ENCODE results near the gene ATP2B3.

The ATP2B3 gene

DNA sequence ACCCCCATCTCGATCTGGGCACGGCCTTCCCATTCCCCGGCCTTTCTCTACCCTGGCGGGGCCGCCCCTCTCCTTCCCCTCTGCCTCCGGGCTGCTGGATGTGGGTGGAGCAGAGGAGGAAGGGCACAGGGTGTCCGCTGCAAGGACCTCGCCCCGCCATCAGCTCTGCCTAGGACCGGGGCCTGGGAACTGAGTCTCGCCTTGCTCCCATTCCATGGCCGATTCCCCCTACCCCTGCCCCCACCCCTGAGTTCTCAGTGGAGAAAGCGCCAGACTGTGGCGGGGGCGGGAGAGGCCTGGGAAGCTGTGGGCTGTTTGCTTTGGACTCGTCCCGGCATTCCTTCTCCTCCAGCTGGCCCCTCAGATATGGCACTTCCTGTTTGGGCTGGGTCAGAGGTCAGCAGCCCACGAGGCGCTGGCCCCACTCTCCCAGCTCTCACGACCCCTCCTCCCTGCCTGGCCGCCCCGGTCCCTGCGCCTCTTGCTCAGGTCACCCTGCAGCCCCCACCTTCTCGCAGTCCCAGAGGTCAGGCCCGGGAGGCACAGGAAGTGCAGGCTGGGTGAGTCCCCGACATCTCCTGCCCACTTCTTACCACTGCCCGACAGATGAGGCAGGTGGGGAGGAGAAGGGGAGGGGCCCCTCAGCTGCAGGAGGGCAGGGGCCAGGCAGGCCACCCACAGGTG, 29.1 kb upstream of the ATP2B3 start:
- no peak for DNase-seq (ENCODE audit: low read depth in 3 of 3)

DNA sequence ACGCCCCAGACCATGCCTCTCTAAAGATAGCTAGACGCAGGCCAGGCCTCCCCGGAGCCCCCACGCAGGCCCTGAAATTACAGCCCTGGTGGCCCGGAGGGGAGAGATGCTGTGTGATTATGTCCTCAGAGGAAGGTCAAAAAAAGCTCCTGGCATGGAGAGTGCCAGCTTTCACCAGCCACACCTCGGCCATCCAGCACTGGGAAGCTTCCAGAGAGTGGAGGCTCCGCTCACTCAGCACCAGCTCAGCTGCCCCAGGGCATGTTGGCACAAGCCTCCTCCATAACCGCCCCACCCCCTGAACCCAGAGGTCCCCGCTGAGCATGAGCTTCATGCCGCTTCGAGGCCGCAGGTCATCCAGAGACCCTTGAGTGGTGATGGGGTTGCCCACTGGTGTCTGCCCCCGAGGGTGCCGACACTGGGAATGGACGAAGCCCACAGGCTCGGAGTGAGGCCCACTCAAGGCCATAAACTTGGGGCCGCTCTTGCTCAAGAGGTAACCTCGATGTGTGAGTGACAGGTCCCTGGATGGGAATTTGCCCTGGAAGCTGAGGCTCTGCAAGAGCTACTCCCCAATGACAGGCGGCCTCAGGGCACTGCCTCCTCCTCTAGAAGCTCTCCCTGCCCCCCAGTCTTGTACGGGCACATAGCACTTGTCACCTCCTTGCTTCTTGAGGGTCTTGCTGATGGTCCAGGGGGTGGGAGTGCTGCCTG, 27.1 kb upstream of the ATP2B3 start:
- DNase-seq (ENCODE audit: low read depth in 3 of 3), result no peak

DNA sequence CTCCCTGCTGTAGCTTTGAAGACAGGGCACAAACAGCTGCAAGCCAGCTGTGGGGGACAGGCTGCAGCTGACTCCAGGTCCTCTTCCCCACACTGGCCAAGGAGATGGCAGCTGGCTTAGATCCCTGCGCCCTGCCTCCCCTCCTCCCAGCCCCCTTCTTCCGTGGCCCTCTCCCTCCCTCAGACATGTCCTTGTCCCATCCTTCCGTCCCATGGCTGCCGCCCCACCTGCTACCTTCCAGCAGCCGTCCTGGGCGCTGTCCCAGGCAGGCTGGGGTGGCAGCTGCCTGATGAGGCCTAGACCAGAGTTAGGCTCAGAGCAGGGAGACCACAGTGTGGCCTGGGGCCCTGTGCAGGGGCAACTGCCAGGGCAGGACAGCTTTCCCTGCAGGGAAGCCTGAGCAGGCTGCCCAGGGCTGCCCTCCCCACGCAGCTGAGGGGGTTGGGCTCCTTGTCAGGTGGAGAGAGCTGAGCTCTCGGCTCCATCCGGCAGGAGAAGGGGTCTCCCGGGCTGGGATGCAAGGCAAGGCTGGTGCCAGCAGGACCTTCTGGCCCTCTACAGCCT, 26.0 kb upstream of the ATP2B3 start:
- no peak for DNase-seq (ENCODE audit: low read depth in 3 of 3)

- DNase-seq (ENCODE audit: low read depth in 3 of 3), result no peak
These were observed 25.5 kb upstream of the ATP2B3 start for GRCh38 chrX:153491918-153492317.

GRCh38 chrX:153492543-153492942, 24.9 kb upstream of the ATP2B3 start:
- no peak for DNase-seq (ENCODE audit: low read depth in 3 of 3)

- no peak for DNase-seq (ENCODE audit: low read depth in 3 of 3)
These were observed 24.4 kb upstream of the ATP2B3 start for GRCh38 chrX:153493085-153493484.

GRCh38 chrX:153494061-153494460, 23.4 kb upstream of the ATP2B3 start:
- no peak for DNase-seq (ENCODE audit: low read depth in 3 of 3)

DNA sequence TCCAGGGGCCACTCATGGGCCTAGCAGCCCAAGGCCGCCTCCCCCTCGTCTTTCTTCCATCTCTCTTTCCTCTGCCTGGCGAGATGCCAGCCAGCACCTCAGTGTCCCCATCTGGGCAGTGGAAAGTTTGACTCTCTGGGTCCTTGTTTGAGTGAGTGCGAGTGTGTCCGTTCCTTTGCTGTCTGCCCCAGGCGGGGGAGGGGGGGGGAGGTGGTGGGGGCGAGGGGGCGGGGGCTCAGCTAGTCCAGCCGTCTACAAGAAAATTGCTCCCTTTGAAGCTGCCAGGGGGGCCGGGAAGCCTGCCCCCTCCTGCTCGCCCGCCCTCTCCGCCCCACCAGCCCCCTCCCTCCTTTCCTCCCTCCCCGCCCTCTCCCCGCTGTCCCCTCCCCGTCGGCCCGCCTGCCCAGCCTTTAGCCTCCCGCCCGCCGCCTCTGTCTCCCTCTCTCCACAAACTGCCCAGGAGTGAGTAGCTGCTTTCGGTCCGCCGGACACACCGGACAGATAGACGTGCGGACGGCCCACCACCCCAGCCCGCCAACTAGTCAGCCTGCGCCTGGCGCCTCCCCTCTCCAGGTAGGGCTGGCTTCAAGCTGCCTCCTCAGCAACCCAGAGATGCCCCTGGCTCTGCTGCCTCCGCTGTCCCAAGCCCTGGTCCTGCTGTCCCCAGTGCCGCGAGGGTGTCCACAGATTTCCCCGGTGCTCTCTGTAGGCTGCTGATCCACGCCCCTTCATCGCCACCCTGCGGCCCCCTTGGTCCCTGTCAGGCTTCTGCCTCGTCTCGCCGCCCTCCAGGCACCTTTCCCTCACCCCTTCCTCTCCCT, 22.7 kb upstream of the ATP2B3 start, which contains the start of gene BGN:
BGN (plus strand) TSS at position 440 of the 821 bp plus-strand sequence. CDS start 9,652 bp downstream, outside the sequence.
- no peak for DNase-seq (ENCODE audit: low read depth in 3 of 3)

DNA sequence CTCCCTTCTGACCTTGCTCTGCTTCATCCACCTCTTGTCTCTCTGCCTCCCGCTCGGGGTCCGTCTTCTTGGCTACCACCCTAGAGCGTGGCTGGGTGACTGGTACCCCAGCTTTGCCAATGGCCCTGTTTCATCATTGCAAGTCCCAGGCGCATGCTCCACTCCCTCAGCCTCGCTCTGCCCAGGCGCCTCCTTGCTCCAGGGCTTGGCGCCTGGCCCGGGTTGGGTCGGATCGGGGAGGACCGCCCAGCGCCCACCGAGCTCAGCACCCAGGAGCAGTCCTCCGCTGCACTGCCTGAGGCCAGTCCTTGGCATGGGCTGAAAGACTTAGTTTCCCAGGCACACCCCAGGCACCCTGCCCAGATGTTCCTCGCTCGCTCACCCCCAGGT, 22.1 kb upstream of the ATP2B3 start:
- no peak for DNase-seq (ENCODE audit: low read depth in 3 of 3)

GRCh38 chrX:153495903-153496589, 21.4 kb upstream of the ATP2B3 start:
- DNase-seq (ENCODE audit: low read depth in 3 of 3), result no peak

GRCh38 chrX:153496590-153496959, 20.9 kb upstream of the ATP2B3 start:
- DNase-seq (ENCODE audit: low read depth in 3 of 3), result no peak

GRCh38 chrX:153498453-153498852, 19.0 kb upstream of the ATP2B3 start:
- no peak for DNase-seq (ENCODE audit: low read depth in 3 of 3)

DNA sequence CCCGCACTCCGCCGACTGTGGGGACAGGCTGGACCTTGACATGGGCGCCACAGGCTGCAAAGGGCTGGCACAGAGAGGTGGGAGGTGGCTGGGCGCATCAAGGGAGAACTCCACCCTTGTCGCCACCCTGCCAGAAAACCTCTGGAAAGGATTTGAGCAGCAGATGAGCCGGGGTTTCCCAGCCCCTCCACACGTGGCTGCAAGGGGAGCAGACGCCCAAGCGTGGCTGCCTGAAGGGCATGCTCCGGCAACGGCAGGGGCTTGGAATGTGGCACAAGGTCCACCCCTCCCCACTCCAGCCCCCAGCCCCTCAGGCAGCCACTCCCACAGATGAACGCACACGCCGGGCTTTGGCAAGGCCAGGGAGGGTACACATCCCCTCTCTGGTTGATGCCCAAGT, 18.1 kb upstream of the ATP2B3 start:
- DNase-seq (ENCODE audit: low read depth in 3 of 3), result no peak

- no peak for DNase-seq (ENCODE audit: low read depth in 3 of 3)
These were observed 17.6 kb upstream of the ATP2B3 start for GRCh38 chrX:153499876-153500275.

DNA sequence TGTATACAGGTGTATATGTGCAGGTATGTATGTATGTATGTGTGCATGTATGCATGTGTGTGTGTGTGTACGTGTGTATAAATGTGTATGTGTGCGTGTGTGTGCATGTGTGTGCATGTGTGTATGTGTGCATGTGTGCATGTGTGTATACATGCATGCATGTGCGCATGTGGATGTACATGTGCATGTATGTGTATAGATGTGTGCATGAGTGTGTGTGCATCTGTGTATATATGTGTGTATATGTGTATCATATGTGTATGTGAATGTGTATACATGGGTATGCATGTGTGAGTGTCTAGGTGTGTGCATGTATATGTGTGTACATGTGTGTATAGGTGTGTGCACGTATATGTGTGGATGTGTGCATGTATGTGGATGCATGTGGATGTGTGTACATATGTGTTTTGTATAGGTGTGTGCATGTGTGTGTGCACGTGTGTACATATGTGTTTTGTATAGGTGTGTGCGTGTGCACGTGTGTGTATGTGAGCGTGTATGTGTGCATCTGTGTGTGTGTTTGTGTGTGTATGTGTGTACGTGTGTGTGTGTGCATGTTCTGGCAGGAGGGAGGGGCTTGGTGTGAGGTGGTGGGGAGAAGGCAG, 16.7 kb upstream of the ATP2B3 start:
- no peak for DNase-seq (ENCODE audit: low read depth in 3 of 3)

GRCh38 chrX:153501530-153501929, 15.9 kb upstream of the ATP2B3 start:
- no peak for DNase-seq (ENCODE audit: low read depth in 3 of 3)

DNA sequence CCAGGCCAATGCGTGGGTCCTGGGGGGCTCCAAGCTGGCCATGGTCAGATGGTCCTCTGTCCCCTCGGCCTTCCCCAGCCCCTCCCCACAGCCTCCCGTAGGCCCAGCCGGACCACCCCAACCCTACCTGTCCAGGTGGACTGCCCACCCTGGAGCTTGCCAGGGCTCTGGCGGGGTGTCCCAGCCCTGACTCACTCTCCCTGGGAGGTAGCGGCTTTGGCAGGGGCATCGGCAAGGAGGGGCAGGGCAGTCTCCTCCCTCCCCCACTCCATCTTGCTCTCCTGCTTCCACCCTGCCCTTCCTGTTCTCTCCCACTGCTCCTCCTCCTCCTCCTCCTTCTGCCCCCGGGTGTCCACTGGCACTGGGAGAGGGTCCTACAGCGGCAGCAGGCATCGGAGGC, 15.3 kb upstream of the ATP2B3 start:
- no peak for DNase-seq (ENCODE audit: low read depth in 3 of 3)

GRCh38 chrX:153502796-153503195, 14.6 kb upstream of the ATP2B3 start:
- no peak for DNase-seq (ENCODE audit: low read depth in 3 of 3)

- DNase-seq (ENCODE audit: low read depth in 3 of 3), result no peak
These were observed 12.9 kb upstream of the ATP2B3 start for GRCh38 chrX:153504445-153505016.

DNA sequence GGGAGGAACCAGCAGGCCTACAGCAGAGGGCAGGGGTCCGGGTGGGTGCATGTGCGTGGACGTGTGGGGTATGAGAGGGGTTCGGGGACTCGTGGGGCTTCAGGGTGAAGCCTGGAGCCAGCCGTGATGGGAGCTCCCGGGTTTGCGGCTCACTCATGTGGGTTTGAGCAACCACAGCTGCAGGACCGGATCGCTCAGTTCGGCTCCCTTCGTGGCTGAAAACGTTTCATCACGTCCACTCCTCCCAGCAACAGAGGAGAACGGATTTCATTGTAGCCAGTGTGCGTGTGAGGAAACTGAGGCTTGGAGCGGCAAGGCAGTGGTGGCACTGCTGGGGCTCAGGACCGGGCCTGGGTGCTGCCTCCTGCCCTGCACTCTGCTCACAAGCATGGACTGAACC, 12.1 kb upstream of the ATP2B3 start:
- DNase-seq (ENCODE audit: low read depth in 3 of 3), result no peak

All from stimulated activated CD4-positive, alpha-beta T cell treated with anti-CD3 and anti-CD28 coated beads, TNF-alpha, amount 100 ng/mL, for 48 hours (primary cell).